PC-3 (cell line): ENCODE measurements around the gene ANLN.

ENCODE experiments used
- CTCF ChIP-seq: fragments of 300-600 bp; sonication (generic); conservative IDR thresholded peaks from 2 replicates; pipeline ENCODE4 v1.5.1; 2017; ENCODE audit warnings: antibody characterized with exemption, low read depth, mild to moderate bottlenecking, low read length
- EZH2 ChIP-seq: fragments of 300-600 bp; sonication (generic); IDR thresholded peaks from one replicate; pipeline ENCODE4 v1.6.1; 2017; ENCODE audit warnings: antibody characterized with exemption, mild to moderate bottlenecking, low read length; ENCODE audit not compliant: unreplicated experiment
- EZH2phosphoT487 ChIP-seq: fragments of 300-600 bp; sonication (generic); IDR thresholded peaks from 2 replicates; pipeline ENCODE4 v1.6.1; 2018; ENCODE audit warnings: mild to moderate bottlenecking, antibody characterized with exemption, low read length, borderline replicate concordance

- TF ChIP-seq CTCF (no peak), EZH2 (no peak), EZH2phosphoT487 (no peak)
Observed at GRCh38 chr7:36423633-36424032, 34.0 kb downstream of the ANLN start.
